Activated CD4-positive, alpha-beta T cell treated with anti-CD3 and anti-CD28 coated beads, Interleukin-2, amount 10 ng/mL, durations not matched to agents 7 days and 5 days (primary cell): ENCODE data around the gene UGT1A6. TPM values are rescaled to one million over a fixed set of nuclear protein-coding genes. Genes with fewer than 3 reads are reported as not detected.

Experiments used
- CTCF ChIA-PET: fragments of 350-600 bp; sonication (Branson Sonifier 250); formaldehyde crosslinking; loops from one replicate; lab custom pipeline; 2021; ENCODE audit warnings: antibody characterized with exemption; lab: Charles Lee
- POLR2A ChIA-PET: fragments of 350-600 bp; sonication (Branson Sonifier 250); formaldehyde crosslinking; loops from one replicate; lab custom pipeline; 2021; ENCODE audit warnings: antibody characterized with exemption; lab: Charles Lee
- DNase-seq: peaks from one replicate; pipeline ENCODE4 v3.0.0-alpha.2; 2020
- H3K27ac Mint-ChIP-seq: one replicate; pipeline ENCODE4 v1.8.0; 2021; ENCODE audit warnings: mild to moderate bottlenecking, moderate library complexity, mixed read lengths
- H3K27me3 Mint-ChIP-seq: one replicate; pipeline ENCODE4 v1.8.0; 2021; ENCODE audit warnings: mixed read lengths
- H3K36me3 Mint-ChIP-seq: one replicate; pipeline ENCODE4 v1.8.0; 2021; ENCODE audit warnings: low read depth, mixed read lengths
- H3K4me1 Mint-ChIP-seq: one replicate; pipeline ENCODE4 v1.8.0; 2021; ENCODE audit warnings: mixed read lengths
- H3K4me3 Mint-ChIP-seq: one replicate; pipeline ENCODE4 v1.8.0; 2021; ENCODE audit warnings: mild to moderate bottlenecking, moderate library complexity, mixed read lengths
- H3K9me3 Mint-ChIP-seq: one replicate; pipeline ENCODE4 v1.8.0; 2021; ENCODE audit warnings: mixed read lengths
- total RNA-seq, 2 experiments: library from RNA; stranded (reverse); gene quantifications; one replicate each; pipeline ENCODE4 v1.2.3, GENCODE V29; 2021

Gene UGT1A6
- total RNA-seq, 2 experiments from 2014 or later: not detected

GRCh38 chr2:233794128-233794658 lies 101.5 kb downstream of the UGT1A6 start:
- H3K27me3 Mint-ChIP-seq: no peaks in the 10 kb centered on the region
- no peak overlapping the region for H3K27ac Mint-ChIP-seq
- ChIA-PET CTCF (no interaction called here), POLR2A (no interaction called here)
- no peaks in the 10 kb centered on the region for H3K4me1 Mint-ChIP-seq
- no peaks in the 10 kb centered on the region for H3K36me3 Mint-ChIP-seq
- H3K9me3 Mint-ChIP-seq: no peaks in the 10 kb centered on the region
- no peak for DNase-seq
- H3K4me3 Mint-ChIP-seq: no peak overlapping the region

- H3K4me1 Mint-ChIP-seq: no peaks in the 10 kb centered on the region
- H3K36me3 Mint-ChIP-seq: no peaks in the 10 kb centered on the region
- no peak overlapping the region for H3K27ac Mint-ChIP-seq
- no peaks in the 10 kb centered on the region for H3K9me3 Mint-ChIP-seq
- ChIA-PET POLR2A (no interaction called here), CTCF (interaction anchor here (1.1 kb wide), 1 partner anchor 17 kb away, joined by 5 read pairs; no protein-coding TSS in a partner anchor)
- no peak for DNase-seq
- no peaks in the 10 kb centered on the region for H3K27me3 Mint-ChIP-seq
- H3K4me3 Mint-ChIP-seq: no peak overlapping the region
These were observed 103.1 kb downstream of the UGT1A6 start for GRCh38 chr2:233795735-233796171.

GRCh38 chr2:233796254-233796653 lies 103.6 kb downstream of the UGT1A6 start:
- Mint-ChIP-seq H3K4me3 (no peak overlapping the region), H3K27ac (no peak overlapping the region), H3K36me3 (no peaks in the 10 kb centered on the region), H3K27me3 (no peaks in the 10 kb centered on the region), H3K9me3 (no peaks in the 10 kb centered on the region), H3K4me1 (no peaks in the 10 kb centered on the region)
- CTCF ChIA-PET: no interaction called here
- no peak for DNase-seq
- POLR2A ChIA-PET: interaction anchor here (0.5 kb wide), 1 partner anchor 46 kb away, joined by 6 read pairs; no protein-coding TSS in a partner anchor

- Mint-ChIP-seq H3K4me3 (no peak overlapping the region), H3K27ac (no peak overlapping the region), H3K4me1 (no peaks in the 10 kb centered on the region), H3K9me3 (no peaks in the 10 kb centered on the region), H3K27me3 (no peaks in the 10 kb centered on the region), H3K36me3 (no peaks in the 10 kb centered on the region)
- ChIA-PET CTCF (no interaction called here), POLR2A (no interaction called here)
- DNase-seq: no peak
These were observed 105.8 kb downstream of the UGT1A6 start for GRCh38 chr2:233798335-233799086.

GRCh38 chr2:233799087-233799665 lies 106.5 kb downstream of the UGT1A6 start:
- H3K4me1 Mint-ChIP-seq: no peaks in the 10 kb centered on the region
- no peaks in the 10 kb centered on the region for H3K9me3 Mint-ChIP-seq
- ChIA-PET CTCF (no interaction called here), POLR2A (no interaction called here)
- H3K27ac Mint-ChIP-seq: no peak overlapping the region
- DNase-seq: no peak
- no peak overlapping the region for H3K4me3 Mint-ChIP-seq
- H3K36me3 Mint-ChIP-seq: no peaks in the 10 kb centered on the region
- no peaks in the 10 kb centered on the region for H3K27me3 Mint-ChIP-seq

GRCh38 chr2:233799716-233800115 lies 107.0 kb downstream of the UGT1A6 start:
- Mint-ChIP-seq H3K4me1 (no peaks in the 10 kb centered on the region), H3K27me3 (no peaks in the 10 kb centered on the region), H3K36me3 (no peaks in the 10 kb centered on the region), H3K27ac (no peak overlapping the region), H3K9me3 (no peaks in the 10 kb centered on the region), H3K4me3 (no peak overlapping the region)
- POLR2A ChIA-PET: no interaction called here
- CTCF ChIA-PET: no interaction called here
- DNase-seq: no peak

GRCh38 chr2:233800208-233800607 lies 107.5 kb downstream of the UGT1A6 start:
- ChIA-PET CTCF (no interaction called here), POLR2A (no interaction called here)
- no peak for DNase-seq
- no peaks in the 10 kb centered on the region for H3K36me3 Mint-ChIP-seq
- H3K27ac Mint-ChIP-seq: no peak overlapping the region
- no peak overlapping the region for H3K4me3 Mint-ChIP-seq
- H3K27me3 Mint-ChIP-seq: no peaks in the 10 kb centered on the region
- H3K9me3 Mint-ChIP-seq: no peaks in the 10 kb centered on the region
- H3K4me1 Mint-ChIP-seq: no peaks in the 10 kb centered on the region

- ChIA-PET CTCF (interaction anchor here (0.5 kb wide), 1 partner anchor 612 kb away, joined by 3 read pairs; no protein-coding TSS in a partner anchor), POLR2A (no interaction called here)
- no peak for DNase-seq
- no peaks in the 10 kb centered on the region for H3K27me3 Mint-ChIP-seq
- H3K4me3 Mint-ChIP-seq: no peak overlapping the region
- H3K36me3 Mint-ChIP-seq: no peaks in the 10 kb centered on the region
- H3K27ac Mint-ChIP-seq: no peak overlapping the region
- H3K9me3 Mint-ChIP-seq: no peaks in the 10 kb centered on the region
- H3K4me1 Mint-ChIP-seq: no peaks in the 10 kb centered on the region
These were observed 108.9 kb downstream of the UGT1A6 start for GRCh38 chr2:233801357-233802131.

- no peaks in the 10 kb centered on the region for H3K9me3 Mint-ChIP-seq
- no peak for DNase-seq
- no peak overlapping the region for H3K27ac Mint-ChIP-seq
These were observed 109.6 kb downstream of the UGT1A6 start for GRCh38 chr2:233802132-233802815.

GRCh38 chr2:233803292-233803911 lies 110.7 kb downstream of the UGT1A6 start:
- POLR2A ChIA-PET: no interaction called here
- CTCF ChIA-PET: no interaction called here
- Mint-ChIP-seq H3K9me3 (no peaks in the 10 kb centered on the region), H3K36me3 (no peaks in the 10 kb centered on the region), H3K4me3 (no peak overlapping the region), H3K27ac (no peak overlapping the region), H3K27me3 (no peaks in the 10 kb centered on the region), H3K4me1 (no peaks in the 10 kb centered on the region)
- DNase-seq: no peak

More at GRCh38 chr2:233802132-233802815, 109.6 kb downstream of the UGT1A6 start:
- no peaks in the 10 kb centered on the region for H3K4me1 Mint-ChIP-seq
- no peaks in the 10 kb centered on the region for H3K36me3 Mint-ChIP-seq
- H3K27me3 Mint-ChIP-seq: no peaks in the 10 kb centered on the region
- H3K4me3 Mint-ChIP-seq: no peak overlapping the region
- ChIA-PET POLR2A (no interaction called here), CTCF (interaction anchor here (0.5 kb wide), 1 partner anchor 611 kb away, joined by 3 read pairs; no protein-coding TSS in a partner anchor)

GRCh38 chr2:233803994-233804393 lies 111.3 kb downstream of the UGT1A6 start:
- Mint-ChIP-seq H3K36me3 (no peaks in the 10 kb centered on the region), H3K9me3 (no peaks in the 10 kb centered on the region), H3K4me3 (no peak overlapping the region), H3K27me3 (no peaks in the 10 kb centered on the region), H3K27ac (no peak overlapping the region), H3K4me1 (no peaks in the 10 kb centered on the region)
- no peak for DNase-seq
- POLR2A ChIA-PET: no interaction called here
- CTCF ChIA-PET: interaction anchor here (0.7 kb wide), 1 partner anchor 11 kb away, joined by 3 read pairs; no protein-coding TSS in a partner anchor
